Thymus (tissue), 11 donors: Measurements from ENCODE around the gene UQCC2. TPM values are rescaled to one million over a fixed set of nuclear protein-coding genes. Genes with fewer than 3 reads are reported as not detected.
A peak's percentile ranks its signal among the peaks of the same experiment; 100 is the strongest.

Source experiments
- DNase-seq, 9 donors: peaks; one replicate each; pipeline ENCODE4 v3.0.0-alpha.2; 2013; ENCODE audit warnings: low spot score in 9 of 9, low read depth in 6 of 9, missing footprints in 1 of 9
- H3K27ac ChIP-seq, 2 donors: one replicate each; pipeline ENCODE4 v1.5.1; 2013; ENCODE audit warnings: control low read depth in 1 of 2, low read depth in 1 of 2, low read length in 1 of 2, mild to moderate bottlenecking in 1 of 2, moderate library complexity in 1 of 2
- H3K27me3 ChIP-seq, 2 donors: one replicate each; pipeline ENCODE4 v1.5.1; 2013; ENCODE audit warnings: low read length in 1 of 2; ENCODE audit not compliant: control insufficient read depth in 2 of 2, insufficient read depth in 1 of 2
- H3K36me3 ChIP-seq, 2 donors: one replicate each; pipeline ENCODE4 v1.5.1; 2013; ENCODE audit warnings: low read length in 1 of 2, mild to moderate bottlenecking in 1 of 2, moderate library complexity in 1 of 2; ENCODE audit not compliant: control insufficient read depth in 2 of 2, insufficient read depth in 2 of 2
- H3K4me1 ChIP-seq, 2 donors: one replicate each; pipeline ENCODE4 v1.5.1; 2013; ENCODE audit warnings: low read length in 2 of 2; ENCODE audit not compliant: control insufficient read depth in 2 of 2, insufficient read depth in 2 of 2
- H3K4me3 ChIP-seq, 2 donors: one replicate each; pipeline ENCODE4 v1.5.1; 2013; ENCODE audit warnings: low read length in 2 of 2, control low read depth in 1 of 2, mild to moderate bottlenecking in 1 of 2
- H3K9me3 ChIP-seq, 2 donors: one replicate each; pipeline ENCODE4 v1.5.1; 2013; ENCODE audit warnings: low read length in 1 of 2, mild to moderate bottlenecking in 1 of 2; ENCODE audit not compliant: control insufficient read depth in 2 of 2, insufficient read depth in 1 of 2
- WGBS: extraction: QIAGEN DNeasy Blood & Tissue Kit; methylation state at CpG from one replicate; pipeline ENCODE4 v1.1.7; 2013; 5-methylcytosine and 5-hydroxymethylcytosine counted together
- polyA plus RNA-seq: library from polyadenylated mRNA; stranded (reverse); fragments of 200-250 nt; gene quantifications from one replicate; pipeline ENCODE4 v1.2.3, GENCODE V29; 2013
- total RNA-seq: library from RNA; stranded (reverse); fragments of 120-200 nt; gene quantifications from one replicate; pipeline ENCODE4 v1.2.4, GENCODE V29; 2013
- donor health status: healthy.

The UQCC2 gene
- total and polyA plus RNA-seq, 2 donors, result 67.3 to 88.4 TPM

- H3K36me3 ChIP-seq, result peaks cover 17 to 75% of the 10 kb centered on the region in 2 donors
- H3K4me1 ChIP-seq, result peaks cover 41 to 62% of the 10 kb centered on the region in 2 donors
- no peaks in the 10 kb centered on the region for H3K9me3 ChIP-seq
- DNase-seq, result no peak
- no peak overlapping the region for H3K4me3 ChIP-seq
- 97% methylated on average over 10 of the region's 10 CpGs for WGBS
- no peaks in the 10 kb centered on the region for H3K27me3 ChIP-seq
- H3K27ac ChIP-seq, result peak overlapping the region in 1 of 2 donors; percentile 6
These were observed 13.7 kb downstream of the UQCC2 start for GRCh38 chr6:33697845-33698244.

- peak in 1 of 9 donors; percentile 53 for DNase-seq
- Histone ChIP-seq H3K4me3 (no peak overlapping the region), H3K4me1 (peaks cover 41 to 72% of the 10 kb centered on the region in 2 donors), H3K36me3 (peaks cover 25 to 83% of the 10 kb centered on the region in 2 donors), H3K27ac (peak overlapping the region; percentile 62 to 77), H3K9me3 (no peaks in the 10 kb centered on the region), H3K27me3 (no peaks in the 10 kb centered on the region)
- WGBS, result 30% methylated on average over 15 of the region's 15 CpGs
These were observed 14.7 kb downstream of the UQCC2 start for GRCh38 chr6:33696548-33697518.

- H3K9me3 ChIP-seq, result no peaks in the 10 kb centered on the region
- H3K36me3 ChIP-seq, result peaks cover 32 to 87% of the 10 kb centered on the region in 2 donors
- 95% methylated on average over 10 of the region's 10 CpGs for WGBS
- H3K27ac ChIP-seq, result peak overlapping the region; percentile 16 to 56
- no peaks in the 10 kb centered on the region for H3K27me3 ChIP-seq
- DNase-seq, result no peak
- peaks cover 41 to 76% of the 10 kb centered on the region in 2 donors for H3K4me1 ChIP-seq
- H3K4me3 ChIP-seq, result no peak overlapping the region
These were observed 15.4 kb downstream of the UQCC2 start for GRCh38 chr6:33696076-33696475.

- H3K27ac ChIP-seq, result peak overlapping the region in 1 of 2 donors; percentile 90
- WGBS, result 91% methylated on average over 16 of the region's 16 CpGs
- no peaks in the 10 kb centered on the region for H3K27me3 ChIP-seq
- H3K36me3 ChIP-seq, result peaks cover 38 to 88% of the 10 kb centered on the region in 2 donors
- no peak overlapping the region for H3K4me3 ChIP-seq
- no peaks in the 10 kb centered on the region for H3K9me3 ChIP-seq
- peaks cover 41 to 72% of the 10 kb centered on the region in 2 donors for H3K4me1 ChIP-seq
- DNase-seq, result no peak
These were observed 16.0 kb downstream of the UQCC2 start for GRCh38 chr6:33695451-33695887.

GRCh38 chr6:33694977-33695376, 16.5 kb downstream of the UQCC2 start:
- H3K4me3 ChIP-seq, result no peak overlapping the region
- WGBS, result 85% methylated on average over 5 of the region's 5 CpGs
- peaks cover 43 to 87% of the 10 kb centered on the region in 2 donors for H3K36me3 ChIP-seq
- peak overlapping the region; percentile 85 to 90 for H3K27ac ChIP-seq
- no peaks in the 10 kb centered on the region for H3K9me3 ChIP-seq
- peak in 1 of 9 donors; percentile 47 for DNase-seq
- H3K4me1 ChIP-seq, result peaks cover 41 to 70% of the 10 kb centered on the region in 2 donors
- no peaks in the 10 kb centered on the region for H3K27me3 ChIP-seq

GRCh38 chr6:33694401-33694931, 17.0 kb downstream of the UQCC2 start:
- peaks cover 41 to 70% of the 10 kb centered on the region in 2 donors for H3K4me1 ChIP-seq
- no peaks in the 10 kb centered on the region for H3K27me3 ChIP-seq
- WGBS, result 15% methylated on average over 19 of the region's 19 CpGs
- H3K9me3 ChIP-seq, result no peaks in the 10 kb centered on the region
- DNase-seq, result peak in 8 of 9 donors; percentile 55 to 90 (median 74)
- H3K27ac ChIP-seq, result peak overlapping the region; percentile 85 to 90
- H3K4me3 ChIP-seq, result peak overlapping the region in 1 of 2 donors; percentile 14
- peaks cover 48 to 83% of the 10 kb centered on the region in 2 donors for H3K36me3 ChIP-seq

- H3K27ac ChIP-seq, result peak overlapping the region in 1 of 2 donors; percentile 90
- 90% methylated on average over 28 of the region's 28 CpGs for WGBS
- DNase-seq, result no peak
- no peaks in the 10 kb centered on the region for H3K27me3 ChIP-seq
- H3K4me1 ChIP-seq, result peaks cover 35 to 70% of the 10 kb centered on the region in 2 donors
- H3K36me3 ChIP-seq, result peaks cover 55 to 84% of the 10 kb centered on the region in 2 donors
- H3K4me3 ChIP-seq, result no peak overlapping the region
- no peaks in the 10 kb centered on the region for H3K9me3 ChIP-seq
These were observed 18.1 kb downstream of the UQCC2 start for GRCh38 chr6:33693186-33694105.

- no peaks in the 10 kb centered on the region for H3K9me3 ChIP-seq
- WGBS, result 22% methylated on average over 10 of the region's 10 CpGs
- H3K27me3 ChIP-seq, result no peaks in the 10 kb centered on the region
- H3K4me1 ChIP-seq, result peaks cover 30 to 63% of the 10 kb centered on the region in 2 donors
- DNase-seq, result peak in 1 of 9 donors; percentile 60
- no peak overlapping the region for H3K27ac ChIP-seq
- no peak overlapping the region for H3K4me3 ChIP-seq
- H3K36me3 ChIP-seq, result peaks cover 62 to 83% of the 10 kb centered on the region in 2 donors
These were observed 18.7 kb downstream of the UQCC2 start for GRCh38 chr6:33692760-33693158.
